Activated CD4-positive, alpha-beta T cell treated with anti-CD3 and anti-CD28 coated beads for 48 hours (primary cell): ENCODE data around the gene ACOT6.
"Not testable (repeated sequence)": the region's sequence is repeated elsewhere in the genome, so short reads cannot be mapped to it uniquely, and the experiment has no call there.

ENCODE experiments used
- DNase-seq: peaks from one replicate; pipeline ENCODE4 v3.0.0-alpha.2; 2020

The ACOT6 gene

GRCh38 chr14:73602994-73603393 is 9.3 kb upstream of the ACOT6 start:
- DNase-seq = no peak

DNA sequence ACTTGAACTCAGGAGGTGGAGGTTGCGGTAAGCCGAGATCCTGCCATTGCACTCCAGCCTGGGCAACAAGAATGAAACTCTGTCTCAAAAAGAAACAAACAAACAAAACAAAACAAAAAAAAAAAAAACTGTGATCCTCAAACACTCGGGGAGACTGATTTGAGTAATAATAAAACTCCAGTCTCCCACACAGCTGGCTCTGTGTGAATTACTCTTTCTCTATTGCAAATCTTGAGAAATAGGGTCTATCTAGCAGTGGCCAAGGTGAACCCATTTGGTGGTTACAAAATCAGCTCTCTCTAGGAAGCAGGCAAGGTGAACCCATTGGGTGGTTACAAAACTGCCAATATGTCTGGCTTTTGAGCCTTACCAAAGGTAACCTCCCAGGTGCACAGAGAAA is 6.0 kb upstream of the ACOT6 start:
- no peak for DNase-seq

- no peak for DNase-seq
Measured at GRCh38 chr14:73607241-73607640, 5.1 kb upstream of the ACOT6 start.

DNA sequence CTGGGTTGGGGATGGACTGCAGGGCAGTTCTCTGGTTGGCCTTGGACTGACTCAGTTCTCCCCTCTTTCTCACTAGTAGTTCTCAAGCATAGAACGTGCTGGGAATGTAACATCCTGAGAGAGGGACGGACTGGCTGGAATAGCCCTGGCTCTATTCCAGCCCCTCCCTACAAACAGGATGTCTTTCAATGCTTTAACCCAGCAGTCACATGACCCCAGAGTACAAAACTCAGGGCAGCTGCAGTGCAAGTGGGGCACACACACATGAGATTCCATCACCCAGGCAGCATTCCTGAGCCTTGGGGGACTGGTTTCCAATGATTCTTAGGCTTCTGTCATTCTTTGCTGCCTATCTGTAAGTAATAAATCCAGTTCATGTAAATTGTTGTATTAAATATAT is 1.6 kb upstream of the ACOT6 start:
- no peak for DNase-seq

DNA sequence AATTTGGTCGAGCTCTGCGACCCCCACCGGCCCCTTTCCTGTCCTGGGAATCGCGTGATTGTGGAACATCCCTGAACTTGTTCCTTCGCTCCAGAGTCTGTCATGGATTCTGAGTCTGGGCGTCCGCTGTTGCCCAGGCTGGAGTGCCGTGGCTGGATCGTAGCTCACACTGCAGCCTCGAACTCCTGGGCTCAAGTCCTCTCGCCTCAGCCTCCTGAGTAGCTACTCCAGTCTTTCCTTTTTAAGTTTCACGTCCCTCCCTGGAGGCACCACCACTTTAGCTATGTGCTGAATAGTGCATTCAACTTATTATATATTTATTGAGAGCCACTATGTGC is 698 bp downstream of the ACOT6 start:
- DNase-seq = no peak

- DNase-seq = no peak
Measured at GRCh38 chr14:73613419-73613963, 1.2 kb downstream of the ACOT6 start.

DNA sequence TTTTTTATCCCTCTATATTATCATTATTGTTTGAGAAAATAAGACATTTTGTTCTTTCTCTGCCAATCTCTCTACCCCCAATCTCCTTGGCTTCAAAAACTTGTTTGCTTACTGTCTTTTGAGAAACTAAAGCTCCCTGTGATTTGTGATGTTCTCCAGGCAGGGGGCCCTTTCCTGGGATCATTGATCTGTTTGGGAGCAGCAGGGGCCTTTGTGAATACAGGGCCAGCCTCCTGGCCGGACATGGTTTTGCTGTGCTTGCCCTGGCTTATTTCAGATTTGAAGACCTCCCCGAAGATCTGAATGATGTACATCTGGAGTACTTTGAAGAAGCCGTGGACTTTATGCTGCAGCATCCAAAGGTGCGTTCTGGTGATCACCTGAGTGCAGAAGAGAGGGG is 4.5 kb downstream of the ACOT6 start:
- no peak for DNase-seq

DNA sequence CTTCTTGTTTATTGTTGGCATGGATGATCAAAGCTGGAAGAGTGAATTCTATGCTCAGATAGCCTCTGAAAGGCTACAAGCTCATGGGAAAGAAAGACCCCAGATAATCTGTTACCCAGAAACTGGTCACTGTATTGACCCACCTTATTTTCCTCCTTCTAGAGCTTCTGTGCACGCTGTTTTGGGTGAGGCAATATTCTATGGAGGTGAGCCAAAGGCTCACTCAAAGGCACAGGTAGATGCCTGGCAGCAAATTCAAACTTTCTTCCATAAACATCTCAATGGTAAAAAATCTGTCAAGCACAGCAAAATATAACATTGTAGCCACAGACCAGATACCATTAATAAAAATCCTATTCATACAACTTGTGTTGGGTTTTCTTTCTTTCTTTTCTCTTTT is 7.2 kb downstream of the ACOT6 start:
- DNase-seq = no peak

DNA sequence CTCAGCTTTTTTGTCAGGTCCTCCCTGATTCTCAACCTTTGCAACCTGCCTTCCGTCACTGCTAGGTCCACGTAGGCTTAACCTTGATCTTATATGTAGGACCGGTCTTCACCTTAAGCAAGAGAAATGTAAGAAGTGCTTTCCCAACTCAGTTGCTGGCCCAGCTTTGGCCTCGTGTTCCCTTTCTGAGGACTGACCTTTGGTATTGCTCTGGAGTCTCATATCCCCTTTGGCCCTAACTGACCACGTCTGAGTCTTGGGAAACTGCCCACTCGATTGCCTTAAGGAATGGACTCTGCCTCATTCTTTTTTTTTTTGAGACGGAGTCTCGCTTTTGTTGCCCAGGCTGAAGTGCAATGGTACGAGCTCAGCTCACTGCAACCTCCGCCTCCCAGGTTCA is 8.0 kb downstream of the ACOT6 start:
- DNase-seq = no peak

- DNase-seq = no peak
Measured at GRCh38 chr14:73623504-73624054, 11.3 kb downstream of the ACOT6 start.

DNA sequence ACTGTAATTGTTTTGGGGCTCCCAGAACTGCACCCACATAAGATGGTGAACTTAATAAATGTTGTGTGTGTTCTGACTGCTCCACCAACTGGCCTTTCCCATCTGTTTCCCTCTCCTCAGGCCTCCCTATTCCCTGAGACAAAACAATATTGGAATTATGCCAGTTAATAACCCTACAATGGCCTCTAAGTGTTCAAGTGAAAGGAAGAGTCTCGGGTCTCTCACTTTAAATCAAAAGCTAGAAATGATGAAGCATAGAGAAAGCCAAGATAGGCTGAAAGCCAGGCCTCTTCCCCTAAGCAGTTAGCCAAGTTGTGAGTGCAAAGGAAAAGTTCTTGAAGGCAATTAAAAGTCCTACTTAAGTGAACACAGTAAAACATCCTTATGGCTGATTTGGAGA is 13.4 kb downstream of the ACOT6 start:
- no peak for DNase-seq

- no peak for DNase-seq
Measured at GRCh38 chr14:73627151-73627558, 14.8 kb downstream of the ACOT6 start.

DNA sequence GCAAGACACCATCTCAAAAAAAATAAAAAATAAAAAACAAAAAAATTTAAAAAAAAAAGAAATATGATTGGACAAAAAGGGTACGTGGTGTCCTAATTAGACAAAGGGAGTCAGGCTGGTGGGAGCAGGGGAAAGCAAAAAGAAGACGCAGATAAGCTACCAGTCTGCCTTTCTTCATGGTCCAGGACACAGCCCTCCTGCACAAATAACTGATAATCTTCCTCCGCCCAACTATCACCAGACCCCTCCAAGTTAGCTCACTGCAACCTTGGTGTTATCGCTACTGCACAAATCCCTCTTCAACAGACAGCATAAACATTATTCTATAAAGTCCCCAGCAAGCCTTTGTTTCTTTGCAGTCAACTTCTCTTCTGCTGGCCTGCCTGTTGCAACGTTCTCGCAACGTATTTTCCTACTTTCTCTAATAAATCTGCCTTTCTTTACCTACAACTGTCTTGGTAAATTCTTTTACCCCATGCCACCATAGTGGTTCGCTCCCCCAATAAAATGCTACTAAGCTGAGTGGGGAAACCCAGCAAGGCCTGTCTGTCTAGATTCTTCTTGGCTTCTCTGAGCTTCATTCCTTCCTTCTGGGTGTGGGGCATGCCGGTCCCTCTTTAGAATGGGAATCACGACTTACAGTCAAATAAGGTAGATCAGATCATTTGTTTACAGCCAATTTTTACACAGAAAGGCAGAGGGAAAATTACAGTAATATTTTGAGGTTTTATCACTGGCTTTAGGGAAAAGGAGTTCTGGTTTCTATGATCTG is 17.9 kb downstream of the ACOT6 start:
- no peak for DNase-seq

- peak; percentile 67 for DNase-seq
Measured at GRCh38 chr14:73633116-73634010, 21.0 kb downstream of the ACOT6 start.

DNA sequence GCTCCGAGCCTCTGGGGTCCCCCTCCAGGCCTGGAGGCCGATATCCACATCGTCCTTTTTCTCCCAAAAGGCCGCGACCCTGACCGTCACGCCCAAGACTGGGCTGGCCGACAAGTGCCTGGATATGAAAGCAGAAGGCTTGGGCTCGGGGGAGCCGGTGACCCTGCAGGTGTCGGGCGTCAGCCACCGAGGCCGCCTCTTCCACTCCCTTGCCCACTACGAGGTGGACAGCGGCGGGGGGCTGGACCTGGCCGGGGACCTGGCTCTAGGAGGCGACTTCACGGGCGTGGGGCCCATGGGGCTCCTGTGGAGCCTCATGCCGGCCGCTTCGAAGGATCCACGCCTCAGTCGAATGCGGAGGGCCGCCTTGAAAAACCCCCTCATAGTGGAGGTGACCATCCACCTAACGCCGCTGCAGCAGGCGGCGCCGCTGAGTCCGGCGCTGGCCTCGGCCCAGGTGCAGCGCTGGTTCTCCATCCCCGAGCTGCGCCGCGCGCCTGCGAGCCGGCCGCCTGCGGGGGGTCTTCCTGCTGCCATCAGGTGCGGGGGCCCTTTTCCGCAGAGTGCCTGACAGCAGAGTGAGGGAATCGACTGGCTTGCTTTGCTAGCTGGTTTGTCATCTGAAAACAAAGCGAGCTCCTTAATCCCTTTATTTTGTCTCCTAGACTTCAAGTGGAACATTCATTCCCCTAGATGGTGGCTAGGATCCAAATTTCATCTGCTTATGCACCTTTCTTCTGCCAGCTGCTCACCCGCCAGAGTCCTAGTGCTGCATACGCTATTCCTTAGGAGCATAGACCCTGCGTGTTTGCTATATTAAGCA is 21.9 kb downstream of the ACOT6 start:
- DNase-seq = peak; percentile 15

- not testable (repeated sequence) for DNase-seq
Measured at GRCh38 chr14:73636355-73636754, 24.0 kb downstream of the ACOT6 start.

- DNase-seq = no peak
Measured at GRCh38 chr14:73637830-73638229, 25.5 kb downstream of the ACOT6 start.

- DNase-seq = no peak
Measured at GRCh38 chr14:73640796-73641365, 28.6 kb downstream of the ACOT6 start.

DNA sequence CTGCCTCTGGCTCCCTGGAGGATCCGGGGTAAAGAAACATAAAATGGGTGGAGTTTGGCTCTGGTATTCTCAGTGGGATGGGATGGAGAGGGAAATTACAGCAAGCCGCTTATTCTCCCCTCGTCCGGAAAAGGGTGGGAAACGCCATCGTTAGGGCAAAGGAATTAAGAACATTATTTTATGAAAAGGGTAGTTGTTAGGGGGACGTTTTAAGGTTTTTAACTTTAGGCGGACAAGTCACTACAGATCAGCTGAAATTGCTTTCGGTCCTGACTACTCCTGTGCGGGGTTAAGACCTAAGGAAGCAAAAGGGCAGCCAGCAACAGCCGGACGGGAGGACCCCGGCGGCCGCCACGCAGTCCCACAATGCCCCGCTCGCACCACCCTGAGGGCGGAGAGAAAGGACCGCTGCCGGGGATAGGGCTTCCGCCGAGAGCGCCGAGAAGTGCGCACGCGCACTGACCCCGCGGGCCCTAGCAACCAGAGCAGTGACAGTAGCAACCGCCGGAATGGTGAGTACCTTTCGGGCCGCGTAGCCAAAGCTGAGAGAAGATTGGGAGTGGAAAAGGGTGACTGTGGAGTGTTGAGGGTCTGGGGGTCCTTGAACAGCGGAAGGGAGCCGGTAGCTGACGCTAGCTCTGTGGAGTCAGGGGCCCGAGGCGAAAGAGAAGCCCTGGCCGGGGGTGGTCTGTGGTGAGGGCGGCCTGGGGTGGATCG is 32.4 kb downstream of the ACOT6 start, which contains the start of gene DNAL1:
Gene DNAL1, plus strand, starts transcription at position 456 of the 717 bp plus-strand sequence. Its CDS starts 54 bp downstream, at position 510.
- DNase-seq = peak; percentile 94

- no peak for DNase-seq
Measured at GRCh38 chr14:73645248-73645610, 32.9 kb downstream of the ACOT6 start.

- DNase-seq = no peak
Measured at GRCh38 chr14:73651005-73651404, 38.7 kb downstream of the ACOT6 start.

- no peak for DNase-seq
Measured at GRCh38 chr14:73655851-73656250, 43.5 kb downstream of the ACOT6 start.
